ENCODE measurements around the gene UBR4.

DNA sequence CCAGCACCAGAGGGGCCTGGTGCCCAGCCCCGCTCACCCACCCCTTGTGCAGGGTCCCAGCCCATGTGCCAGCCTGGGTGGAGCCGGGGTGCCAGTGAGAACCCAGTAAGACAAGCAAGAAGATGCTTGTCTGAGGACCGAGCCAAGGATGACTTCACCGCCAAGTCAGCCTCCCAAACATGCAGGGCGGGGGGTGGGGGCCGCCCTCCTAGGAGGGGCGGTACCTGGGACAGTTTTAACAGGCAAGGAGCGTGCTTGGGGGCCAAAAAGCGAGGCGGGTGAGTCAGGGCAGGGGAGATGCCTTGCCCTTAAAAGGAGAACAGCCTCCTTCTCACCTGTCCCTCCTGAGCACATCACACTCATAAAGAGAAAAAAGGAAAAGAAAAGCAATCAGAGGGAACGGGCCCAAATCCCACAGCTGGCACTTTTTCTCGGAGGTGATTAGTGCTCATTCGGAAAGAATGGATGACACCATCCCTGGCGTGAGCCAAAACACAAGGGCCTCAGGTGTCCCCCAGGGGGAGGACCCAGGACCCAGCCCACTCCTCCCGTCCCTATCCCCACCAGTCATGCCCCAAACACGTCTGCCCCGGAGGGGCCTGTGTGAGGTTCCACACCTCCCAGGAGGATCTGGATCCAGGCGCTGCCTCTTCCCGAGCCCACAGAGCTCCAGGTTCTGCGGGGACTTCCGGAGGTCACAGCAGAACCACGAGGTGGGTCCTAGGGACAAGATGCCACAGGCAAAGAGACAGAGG, 176.0 kb downstream of the UBR4 start:
- no peak for TF ChIP-seq POLR2A (IDR thresholded peaks at IDR 0.05)
- TF ChIP-seq EP300 (IDR thresholded peaks at IDR 0.05; ENCODE audit: low read depth) = no peak
- TF ChIP-seq, protein P1, sequence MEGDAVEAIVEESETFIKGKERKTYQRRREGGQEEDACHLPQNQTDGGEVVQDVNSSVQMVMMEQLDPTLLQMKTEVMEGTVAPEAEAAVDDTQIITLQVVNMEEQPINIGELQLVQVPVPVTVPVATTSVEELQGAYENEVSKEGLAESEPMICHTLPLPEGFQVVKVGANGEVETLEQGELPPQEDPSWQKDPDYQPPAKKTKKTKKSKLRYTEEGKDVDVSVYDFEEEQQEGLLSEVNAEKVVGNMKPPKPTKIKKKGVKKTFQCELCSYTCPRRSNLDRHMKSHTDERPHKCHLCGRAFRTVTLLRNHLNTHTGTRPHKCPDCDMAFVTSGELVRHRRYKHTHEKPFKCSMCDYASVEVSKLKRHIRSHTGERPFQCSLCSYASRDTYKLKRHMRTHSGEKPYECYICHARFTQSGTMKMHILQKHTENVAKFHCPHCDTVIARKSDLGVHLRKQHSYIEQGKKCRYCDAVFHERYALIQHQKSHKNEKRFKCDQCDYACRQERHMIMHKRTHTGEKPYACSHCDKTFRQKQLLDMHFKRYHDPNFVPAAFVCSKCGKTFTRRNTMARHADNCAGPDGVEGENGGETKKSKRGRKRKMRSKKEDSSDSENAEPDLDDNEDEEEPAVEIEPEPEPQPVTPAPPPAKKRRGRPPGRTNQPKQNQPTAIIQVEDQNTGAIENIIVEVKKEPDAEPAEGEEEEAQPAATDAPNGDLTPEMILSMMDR (IDR thresholded peaks at IDR 0.05) = no peak
- no peak for TF ChIP-seq POLR2AphosphoS5 (IDR thresholded peaks at IDR 0.05)

All from transverse colon (tissue), 4 donors.